ENCODE measurements around the gene PSMD8. TPM values are rescaled to one million over a fixed set of nuclear protein-coding genes. Genes with fewer than 3 reads are reported as not detected.
A peak's percentile ranks its signal among the peaks of the same experiment; 100 is the strongest.

Gene PSMD8
- total and polyA plus RNA-seq, 2 of the 8 experiments (the other 6 are each of a cell fraction or from before 2014, with no cell fraction given), result 170 to 486 TPM

DNA sequence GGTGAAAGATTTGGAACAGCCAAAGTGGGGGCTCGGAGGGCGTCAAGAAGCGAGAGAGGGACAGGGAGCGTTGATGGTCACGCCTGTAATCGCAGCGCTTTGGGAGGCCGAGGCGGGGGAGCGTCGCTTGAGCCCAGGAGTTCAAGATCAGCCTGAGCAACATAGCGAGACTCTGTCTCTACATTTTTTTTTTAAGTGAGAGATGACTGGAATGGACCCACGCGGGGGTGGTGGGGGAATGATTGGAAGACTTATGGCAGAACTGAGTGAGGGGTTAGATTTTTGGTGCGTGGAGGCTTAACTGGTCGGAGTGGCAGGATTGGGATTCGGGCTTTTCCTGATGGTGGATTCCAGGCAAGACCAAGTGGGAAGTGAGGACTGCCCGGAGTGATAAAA lies 725 bp downstream of the PSMD8 start:
- H3K79me2 ChIP-seq (ENCODE audit: control insufficient read depth in 1 of 2, insufficient read depth in 2 of 2, low read length in 2 of 2), result peaks cover 0 to 22% of the 10 kb centered on the region in 2 experiments; a peak in 2 of 4 replicates
- H3K9me3 ChIP-seq (ENCODE audit: insufficient read depth in 2 of 2, low read depth in 1 of 2, low read length in 1 of 2), result no peaks in the 10 kb centered on the region
- H4K8ac ChIP-seq (ENCODE audit: extremely low read depth, insufficient read depth, low read length), result peak overlapping the region; percentile 96; the same call in 1 of the 2 replicates
- H3K4me2 ChIP-seq (ENCODE audit: insufficient read depth in 1 of 2, low read depth in 2 of 2, low read length in 2 of 2), result peak overlapping the region; percentile 73 to 100
- no peak overlapping the region for H2BK20ac ChIP-seq (ENCODE audit: low read length)
- H2AFZ ChIP-seq (ENCODE audit: low read length), result no peak overlapping the region
- peak overlapping the region; percentile 85 to 96 (median 90) for H3K4me3 ChIP-seq (ENCODE audit: extremely low read depth in 1 of 4, insufficient read depth in 2 of 4, low read depth in 3 of 4, low read length in 4 of 4)
- 0 out of 2 replicates have a peak overlapping the region, but pooled peaks have one; percentile 75 for H2BK12ac ChIP-seq (ENCODE audit: low read depth, low read length)
- peak overlapping the region; percentile 98 for H3K18ac ChIP-seq (ENCODE audit: extremely low read depth, low read length)
- H3K14ac ChIP-seq (ENCODE audit: insufficient read length), result no peak overlapping the region
- no peak overlapping the region for H2BK15ac ChIP-seq (ENCODE audit: low read length)
- H2BK5ac ChIP-seq (ENCODE audit: low read depth, low read length), result peak overlapping the region; percentile 90
- H3K27me3 ChIP-seq (replicated peaks in 1 of 4; ENCODE audit: control insufficient read depth in 3 of 4, extremely low read depth in 1 of 4, insufficient read depth in 3 of 4, low read length in 3 of 4), result no peaks in the 10 kb centered on the region; a peak in 2 of 7 replicates
- no peak overlapping the region for H2BK120ac ChIP-seq (replicated peaks; ENCODE audit: low read depth, low read length)
- ChIA-PET POLR2A (ENCODE audit: partially characterized antibody) (interaction anchor here (1.0 to 3.8 kb wide), 7 partner anchors 9 to 131 kb away, joined by 3 to 35 read pairs (median 6); partner anchors contain the start of genes GGN and SPRED3), CTCF (ENCODE audit: partially characterized antibody) (interaction anchor here (1.2 to 5.7 kb wide), 4 partner anchors 10 to 131 kb away, joined by 4 to 37 read pairs (median 18); no protein-coding TSS in a partner anchor)
- no peak for FAIRE-seq
- H4K91ac ChIP-seq (replicated peaks; ENCODE audit: insufficient read length, low read length), result peak overlapping the region; percentile 85
- peak overlapping the region; percentile 96 for H3K56ac ChIP-seq (replicated peaks; ENCODE audit: insufficient read length, low read depth, low read length)
- H3K4me1 ChIP-seq (replicated peaks in 1 of 4; ENCODE audit: control insufficient read depth in 3 of 4, insufficient read depth in 4 of 4, low read length in 3 of 4), result peaks cover 0 to 6% (median 3%) of the 10 kb centered on the region in 4 experiments; a peak in 3 of 7 replicates
- DNase-seq (ENCODE audit: low read depth in 1 of 2, low spot score in 2 of 2), result no peak
- H3K4ac ChIP-seq (replicated peaks; ENCODE audit: insufficient read length, low read depth, low read length), result no peak overlapping the region
- peak overlapping the region; percentile 95 for H4K5ac ChIP-seq (ENCODE audit: insufficient read length, low read depth, low read length)
- no peaks in the 10 kb centered on the region; a peak in 4 of 8 replicates for H3K36me3 ChIP-seq (ENCODE audit: control insufficient read depth in 2 of 4, insufficient read depth in 4 of 4, low read length in 3 of 4)
- no peak overlapping the region for H3K23ac ChIP-seq (ENCODE audit: insufficient read length)
- no peak for TF ChIP-seq CREB1 (IDR thresholded peaks at IDR 0.05)
- no peak for TF ChIP-seq SAP30 (IDR thresholded peaks at IDR 0.05; ENCODE audit: insufficient read depth, insufficient replicate concordance, low read length)
- no peak for TF ChIP-seq EP300 (IDR thresholded peaks at IDR 0.05; ENCODE audit: borderline replicate concordance in 1 of 2, low read depth in 2 of 2, low read length in 2 of 2)
- TF ChIP-seq SP4 (IDR thresholded peaks at IDR 0.05; ENCODE audit: low read length), result 0 out of 2 replicates have a peak, but pooled peaks have one; percentile 14
- no peak for TF ChIP-seq MAFK (IDR thresholded peaks at IDR 0.05; ENCODE audit: low read depth, low read length)
- no peak for TF ChIP-seq E2F6 (IDR thresholded peaks at IDR 0.05)
- peaks cover 2 to 3% of the 10 kb centered on the region in 2 experiments for H4K20me1 ChIP-seq (replicated peaks in 1 of 2; ENCODE audit: control insufficient read depth in 1 of 2, insufficient read depth in 2 of 2, low read length in 2 of 2)
- H2AK5ac ChIP-seq (ENCODE audit: low read depth, low read length), result no peak overlapping the region
- peaks cover 14% of the 10 kb centered on the region for H3K79me1 ChIP-seq (ENCODE audit: low read depth, low read length)
- WGBS, 2 experiments (ENCODE audit: extremely low coverage in 1 of 2, insufficient coverage in 1 of 2, insufficient read length in 1 of 2, insufficient replicate concordance in 2 of 2, low coverage in 1 of 2, low lambda C conversion rate in 2 of 2, missing lambda C conversion rate in 1 of 2), result 6% methylated on average over 18 of the region's 18 CpGs; no CpG with 5 or more reads in 1 of the 2 experiments
- peaks cover 7% of the 10 kb centered on the region; the same call in 1 of the 2 replicates for H3K23me2 ChIP-seq (ENCODE audit: low read depth, low read length)
- peak overlapping the region; percentile 62; the same call in 1 of the 2 replicates for H3K27ac ChIP-seq (ENCODE audit: low read depth, low read length)
- peak overlapping the region; percentile 75 to 97 (median 88) for H3K9ac ChIP-seq (replicated peaks in 1 of 4; ENCODE audit: extremely low read depth in 1 of 4, low read depth in 3 of 4, low read length in 3 of 4)

Data from H1 (cell line).